GM10266 (cell line): ENCODE data around the gene ABCA12.

ENCODE experiments used
- DNase-seq: peaks from one replicate; pipeline ENCODE4 v3.0.0; 2012; ENCODE audit errors: extremely low spot score
- CTCF ChIP-seq: IDR thresholded peaks from 2 replicates; pipeline ENCODE4 v1.5.1; 2012; ENCODE audit warnings: mild to moderate bottlenecking, low read depth; ENCODE audit not compliant: control insufficient read depth, insufficient read depth; ENCODE audit errors: missing control alignments

ABCA12 gene

GRCh38 chr2:215104226-215104625, 34.2 kb downstream of the ABCA12 start:
- TF ChIP-seq CTCF: no peak
- DNase-seq: no peak

GRCh38 chr2:215098875-215099274, 39.6 kb downstream of the ABCA12 start:
- no peak for TF ChIP-seq CTCF
- no peak for DNase-seq

GRCh38 chr2:215084080-215084479, 54.3 kb downstream of the ABCA12 start:
- TF ChIP-seq CTCF: no peak
- no peak for DNase-seq

- TF ChIP-seq CTCF: no peak
- DNase-seq: no peak
These were observed 55.3 kb downstream of the ABCA12 start for GRCh38 chr2:215083146-215083545.

- TF ChIP-seq CTCF: no peak
- no peak for DNase-seq
These were observed 56.0 kb downstream of the ABCA12 start for GRCh38 chr2:215082446-215082845.

GRCh38 chr2:215080545-215080944, 57.9 kb downstream of the ABCA12 start:
- DNase-seq: no peak

GRCh38 chr2:215071676-215072075, 66.8 kb downstream of the ABCA12 start:
- no peak for DNase-seq
- TF ChIP-seq CTCF: no peak

More at GRCh38 chr2:215080545-215080944, 57.9 kb downstream of the ABCA12 start:
- TF ChIP-seq CTCF: no peak
